Liver (tissue), 9 donors: ENCODE measurements around the gene ZNF649. TPM values are rescaled to one million over a fixed set of nuclear protein-coding genes. Genes with fewer than 3 reads are reported as not detected.
A peak's percentile ranks its signal among the peaks of the same experiment; 100 is the strongest.

Experiments used
- DNase-seq: peaks from one replicate; pipeline ENCODE4 v3.0.0-alpha.2; 2017; ENCODE audit warnings: low spot score
- H3K27ac ChIP-seq, 2 donors: one replicate each; pipeline ENCODE4 v1.7.0; 2013; ENCODE audit warnings: inconsistent platforms in 2 of 2, low read length in 2 of 2, control low read depth in 1 of 2, low read depth in 1 of 2, mild to moderate bottlenecking in 1 of 2
- H3K27me3 ChIP-seq, 4 donors: one replicate each; pipeline versions ENCODE4 v1.6.1 to v1.7.0; 2013; ENCODE audit warnings: low read length in 3 of 4, inconsistent platforms in 1 of 4, mild to moderate bottlenecking in 1 of 4, moderate library complexity in 1 of 4; ENCODE audit not compliant: control insufficient read depth in 4 of 4, insufficient read depth in 4 of 4
- H3K36me3 ChIP-seq, 4 donors: one replicate each; pipeline versions ENCODE4 v1.6.1 to v1.7.0; 2013; ENCODE audit warnings: low read length in 3 of 4, mild to moderate bottlenecking in 3 of 4, low read depth in 1 of 4, moderate library complexity in 1 of 4; ENCODE audit not compliant: control insufficient read depth in 4 of 4, insufficient read depth in 3 of 4
- H3K4me1 ChIP-seq, 4 donors: one replicate each; pipeline versions ENCODE4 v1.6.1 to v1.7.0; 2013; ENCODE audit warnings: low read length in 3 of 4, mild to moderate bottlenecking in 3 of 4, moderate library complexity in 1 of 4; ENCODE audit not compliant: control insufficient read depth in 4 of 4, insufficient read depth in 4 of 4
- H3K4me3 ChIP-seq, 3 donors: one replicate each; pipeline versions ENCODE4 v1.6.1 to v1.7.0; 2013; ENCODE audit warnings: low read length in 3 of 3, control low read depth in 1 of 3, low read depth in 1 of 3, mild to moderate bottlenecking in 1 of 3
- H3K9ac ChIP-seq, 2 donors: one replicate each; pipeline ENCODE4 v1.7.0; 2013; ENCODE audit warnings: low read length in 2 of 2, mild to moderate bottlenecking in 2 of 2, moderate library complexity in 2 of 2, control low read depth in 1 of 2, low read depth in 1 of 2
- H3K9me3 ChIP-seq, 4 donors: one replicate each; pipeline versions ENCODE4 v1.6.1 to v1.7.0; 2013; ENCODE audit warnings: low read length in 3 of 4; ENCODE audit not compliant: control insufficient read depth in 4 of 4
- ATF3 ChIP-seq: IDR thresholded peaks from 2 replicates; pipeline ENCODE4 v1.6.1; 2016; ENCODE audit warnings: antibody characterized with exemption
- CTCF ChIP-seq: fragments of 150-350 bp; IDR thresholded peaks from 2 replicates; pipeline ENCODE4 v1.5.1; 2017; ENCODE audit warnings: improper control_type of control experiment, low read depth, low read length; ENCODE audit not compliant: missing input control
- EGR1 ChIP-seq, 2 donors: IDR thresholded peaks; 2 replicates each; pipeline ENCODE4 v1.6.1; 2016 to 2018; ENCODE audit warnings: antibody characterized with exemption in 2 of 2, low read depth in 2 of 2
- FOXA1 ChIP-seq: IDR thresholded peaks from 2 replicates; pipeline ENCODE4 v1.6.1; 2016; ENCODE audit warnings: antibody characterized with exemption
- FOXA2 ChIP-seq: IDR thresholded peaks from 2 replicates; pipeline ENCODE4 v1.6.1; 2016; ENCODE audit warnings: antibody characterized with exemption
- GABPA ChIP-seq, 2 donors: IDR thresholded peaks in 1 of 2; conservative IDR thresholded peaks in 1 of 2; 2 replicates each; pipeline ENCODE4 v1.6.1; 2016; ENCODE audit warnings: antibody characterized with exemption in 2 of 2, mild to moderate bottlenecking in 1 of 2, moderate library complexity in 1 of 2
- HNF4A ChIP-seq, 2 donors: conservative IDR thresholded peaks; 2 replicates each; pipeline ENCODE4 v1.6.1; 2016; ENCODE audit warnings: antibody characterized with exemption in 2 of 2, mild to moderate bottlenecking in 2 of 2
- HNF4G ChIP-seq: IDR thresholded peaks from 2 replicates; pipeline ENCODE4 v1.6.1; 2016; ENCODE audit warnings: antibody characterized with exemption
- JUND ChIP-seq, 2 donors: IDR thresholded peaks; 2 replicates each; pipeline ENCODE4 v1.6.1; 2016; ENCODE audit warnings: antibody characterized with exemption in 2 of 2
- MAX ChIP-seq: IDR thresholded peaks from 2 replicates; pipeline ENCODE4 v1.6.1; 2016; ENCODE audit warnings: antibody characterized with exemption
- NR2F2 ChIP-seq: IDR thresholded peaks from 2 replicates; pipeline ENCODE4 v1.6.1; 2016; ENCODE audit warnings: antibody characterized with exemption
- RAD21 ChIP-seq, 2 donors: IDR thresholded peaks; 2 replicates each; pipeline ENCODE4 v1.6.1; 2016; ENCODE audit warnings: antibody characterized with exemption in 2 of 2, mild to moderate bottlenecking in 2 of 2
- REST ChIP-seq: IDR thresholded peaks from 2 replicates; pipeline ENCODE4 v1.6.1; 2016; ENCODE audit warnings: antibody characterized with exemption, mild to moderate bottlenecking
- RXRA ChIP-seq, 2 donors: IDR thresholded peaks; 2 replicates each; pipeline ENCODE4 v1.6.1; 2017 to 2018; ENCODE audit warnings: antibody characterized with exemption in 2 of 2, mild to moderate bottlenecking in 1 of 2
- SP1 ChIP-seq: IDR thresholded peaks from 2 replicates; pipeline ENCODE4 v1.6.1; 2018; ENCODE audit warnings: antibody characterized with exemption, mild to moderate bottlenecking
- TAF1 ChIP-seq: conservative IDR thresholded peaks from 2 replicates; pipeline ENCODE4 v1.6.1; 2016; ENCODE audit warnings: antibody characterized with exemption, mild to moderate bottlenecking
- YY1 ChIP-seq: IDR thresholded peaks from 2 replicates; pipeline ENCODE4 v1.6.1; 2016; ENCODE audit warnings: antibody characterized with exemption, mild to moderate bottlenecking
- ZBTB33 ChIP-seq: IDR thresholded peaks from 2 replicates; pipeline ENCODE4 v1.6.1; 2016; ENCODE audit warnings: antibody characterized with exemption
- WGBS: extraction: QIAGEN DNeasy Blood & Tissue Kit; methylation state at CpG from one replicate; pipeline ENCODE4 v1.1.7; 2013; 5-methylcytosine and 5-hydroxymethylcytosine counted together
- polyA plus RNA-seq, 2 donors: library from polyadenylated mRNA; stranded (reverse) in 1 of 2; unstranded in 1 of 2; fragments of 200-250 nt in 1 of 2; fragments of >200 nt in 1 of 2; fragmentation: Nextera tagmentation in 1 of 2; extraction: Ambion mirVana in 1 of 2; gene quantifications; one replicate each; pipeline versions ENCODE4 v1.2.1 to v1.2.3, GENCODE V29; 2013 to 2015
- total RNA-seq, 2 donors: library from RNA; depleted of rRNA; stranded (reverse); fragments of >200 nt; gene quantifications; one replicate each; pipeline ENCODE4 v1.2.3, GENCODE V29; 2014
- donor health status: healthy.
- donor health status: healthy.
- donor health status: healthy.
- donor health status: healthy.
- donor health status: healthy.

Gene ZNF649
- total and polyA plus RNA-seq, 4 donors, result 0.83 to 5.0 (median 3.1) TPM

- H3K27ac ChIP-seq, result no peak overlapping the region
- H3K9me3 ChIP-seq, result peaks cover 37 to 57% (median 48%) of the 10 kb centered on the region in 4 donors
- 90% methylated on average over 8 of the region's 8 CpGs for WGBS
- no peaks in the 10 kb centered on the region for H3K36me3 ChIP-seq
- no peaks in the 10 kb centered on the region for H3K27me3 ChIP-seq
- peaks cover 0 to 3% (median 0%) of the 10 kb centered on the region in 4 donors for H3K4me1 ChIP-seq
- DNase-seq, result no peak
- H3K9ac ChIP-seq, result no peak overlapping the region
- TF ChIP-seq MAX (no peak), ZBTB33 (no peak), NR2F2 (no peak), TAF1 (no peak), SP1 (no peak), HNF4G (no peak), HNF4A (conservative IDR thresholded peaks at IDR 0.05) (no peak), FOXA2 (no peak), FOXA1 (no peak), GABPA (IDR thresholded peaks at IDR 0.05 in 1 of 2, conservative IDR thresholded peaks at IDR 0.05 in 1 of 2) (no peak), ATF3 (no peak), REST (no peak), JUND (IDR thresholded peaks at IDR 0.05) (no peak), RAD21 (IDR thresholded peaks at IDR 0.05) (no peak), EGR1 (IDR thresholded peaks at IDR 0.05; ENCODE audit: low read depth in 2 of 2) (no peak)
- peak overlapping the region in 2 of 3 donors; percentile 30 to 43 for H3K4me3 ChIP-seq
These were observed 17.1 kb upstream of the ZNF649 start for GRCh38 chr19:51921949-51922348.

- no peak for DNase-seq
- Histone ChIP-seq H3K9me3 (peaks cover 45 to 75% (median 61%) of the 10 kb centered on the region in 4 donors), H3K4me1 (no peaks in the 10 kb centered on the region), H3K27ac (no peak overlapping the region), H3K9ac (no peak overlapping the region), H3K4me3 (peak overlapping the region in 2 of 3 donors; percentile 16 to 34), H3K36me3 (no peaks in the 10 kb centered on the region), H3K27me3 (no peaks in the 10 kb centered on the region)
- 89% methylated on average over 3 of the region's 3 CpGs for WGBS
- TF ChIP-seq SP1 (no peak), HNF4G (no peak), ATF3 (no peak), RXRA (IDR thresholded peaks at IDR 0.05) (no peak), CTCF (no peak), ZBTB33 (no peak), JUND (IDR thresholded peaks at IDR 0.05) (no peak), MAX (no peak), TAF1 (no peak), REST (no peak), YY1 (no peak)
These were observed 14.8 kb upstream of the ZNF649 start for GRCh38 chr19:51919606-51920005.
